Neural cell (in vitro differentiated cells): ENCODE data around the gene DHX30. TPM values are rescaled to one million over a fixed set of nuclear protein-coding genes. Genes with fewer than 3 reads are reported as not detected.

ENCODE experiments used
- H2AFZ ChIP-seq: fragments of 200-600, 300-800 bp; sonication (generic), shearing (Covaris generic); 2 replicates; pipeline ENCODE4 v1.6.0; 2014; ENCODE audit warnings: low read depth, mild to moderate bottlenecking, antibody characterized with exemption, low read length, moderate library complexity
- H3F3A ChIP-seq: fragments of 200-600 bp; shearing (Covaris generic); 2 replicates; pipeline ENCODE4 v1.6.1; 2016; ENCODE audit warnings: mild to moderate bottlenecking, moderate library complexity, mixed read lengths, antibody characterized with exemption, low read length; ENCODE audit not compliant: insufficient read depth, poor library complexity, severe bottlenecking
- H3K27ac ChIP-seq: fragments of 200-600, 300-800 bp; sonication (generic), shearing (Covaris generic); 2 replicates; pipeline ENCODE4 v1.5.1; 2014; ENCODE audit warnings: mild to moderate bottlenecking, low read length, moderate library complexity
- H3K27me3 ChIP-seq: fragments of 300-800, 200-600 bp; sonication (generic), shearing (Covaris generic); 2 replicates; pipeline ENCODE4 v1.6.0; 2014; ENCODE audit warnings: mild to moderate bottlenecking, low read depth, low read length, moderate library complexity; ENCODE audit not compliant: insufficient read depth
- H3K36me3 ChIP-seq: fragments of 300-800, 200-600 bp; sonication (generic), shearing (Covaris generic); 2 replicates; pipeline ENCODE4 v1.5.1; 2014; ENCODE audit warnings: mild to moderate bottlenecking, antibody characterized with exemption, low read length, moderate library complexity; ENCODE audit not compliant: insufficient read depth
- H3K4me2 ChIP-seq: fragments of 300-800, 200-600 bp; sonication (generic), shearing (Covaris generic); 2 replicates; pipeline ENCODE4 v1.6.0; 2014; ENCODE audit warnings: mild to moderate bottlenecking, low read length
- H3K4me3 ChIP-seq: fragments of 300-800, 200-600 bp; sonication (generic), shearing (Covaris generic); 2 replicates; pipeline ENCODE4 v1.5.1; 2014; ENCODE audit warnings: mild to moderate bottlenecking, low read length, moderate library complexity
- H3K79me2 ChIP-seq: fragments of 200-600 bp; shearing (Covaris generic); replicated peaks from 2 replicates; pipeline ENCODE4 v1.6.0; 2014; ENCODE audit warnings: mild to moderate bottlenecking, low read length, moderate library complexity; ENCODE audit not compliant: insufficient read depth
- H3K9ac ChIP-seq: fragments of 300-800, 200-600 bp; sonication (generic), shearing (Covaris generic); 2 replicates; pipeline ENCODE4 v1.6.1; 2016; ENCODE audit warnings: mild to moderate bottlenecking, low read length, mixed read lengths
- H3K9me2 ChIP-seq: fragments of 200-600 bp; shearing (Covaris generic); 2 replicates; pipeline ENCODE4 v1.6.1; 2016; ENCODE audit warnings: mild to moderate bottlenecking, low read length, mixed read lengths; ENCODE audit not compliant: insufficient read depth
- H3K9me3 ChIP-seq: fragments of 200-600, 300-800 bp; sonication (generic), shearing (Covaris generic); 2 replicates; pipeline ENCODE4 v1.6.1; 2016; ENCODE audit warnings: mild to moderate bottlenecking, mixed run types, low read length, moderate library complexity, mixed read lengths
- H4K20me1 ChIP-seq: fragments of 200-600 bp; shearing (Covaris generic); 2 replicates; pipeline ENCODE4 v1.6.1; 2016; ENCODE audit warnings: mild to moderate bottlenecking, mixed run types; ENCODE audit not compliant: insufficient read depth
- EP300 ChIP-seq: fragments of 450-650 bp; conservative IDR thresholded peaks from 2 replicates; pipeline ENCODE4 v1.6.1; 2014; ENCODE audit warnings: antibody characterized with exemption, mild to moderate bottlenecking, moderate library complexity; ENCODE audit not compliant: poor library complexity, severe bottlenecking
- EZH2 ChIP-seq: fragments of 200-600, 300-800 bp; shearing (Covaris generic), sonication (generic); IDR thresholded peaks from 2 replicates; pipeline ENCODE4 v1.6.1; 2014; ENCODE audit warnings: antibody characterized with exemption, low read length, borderline replicate concordance, mild to moderate bottlenecking; ENCODE audit not compliant: insufficient read depth, poor library complexity, severe bottlenecking
- MXI1 ChIP-seq: fragments of 450-650 bp; conservative IDR thresholded peaks from 2 replicates; pipeline ENCODE4 v1.6.1; 2014; ENCODE audit warnings: antibody characterized with exemption, mild to moderate bottlenecking; ENCODE audit not compliant: poor library complexity, severe bottlenecking
- POLR2AphosphoS5 ChIP-seq: IDR thresholded peaks from 2 replicates; pipeline ENCODE4 v1.6.1; 2012
- RAD21 ChIP-seq: fragments of 450-650 bp; conservative IDR thresholded peaks from 2 replicates; pipeline ENCODE4 v1.6.1; 2014; ENCODE audit warnings: antibody characterized with exemption, mild to moderate bottlenecking, moderate library complexity
- REST ChIP-seq: IDR thresholded peaks from 2 replicates; pipeline ENCODE4 v1.6.1; 2012; ENCODE audit warnings: borderline replicate concordance
- SMC3 ChIP-seq: fragments of 450-650 bp; conservative IDR thresholded peaks from 2 replicates; pipeline ENCODE4 v1.6.1; 2014; ENCODE audit warnings: antibody characterized with exemption, mild to moderate bottlenecking, moderate library complexity; ENCODE audit not compliant: poor library complexity
- TAF1 ChIP-seq: IDR thresholded peaks from 2 replicates; pipeline ENCODE4 v1.6.1; 2012; ENCODE audit warnings: low read depth
- polyA plus RNA-seq: library from polyadenylated mRNA; depleted of rRNA; stranded (reverse); fragments of >200 nt; gene quantifications from 2 replicates; pipeline ENCODE4 v1.2.3, GENCODE V29; 2014
- TF ChIP-seq, protein P1 (sequence below): fragments of 450-650 bp; IDR thresholded peaks from 2 replicates; pipeline ENCODE4 v1.5.1; 2014; ENCODE audit warnings: antibody characterized with exemption, mild to moderate bottlenecking, moderate library complexity; ENCODE audit not compliant: poor library complexity, severe bottlenecking

The DHX30 gene
- polyA plus RNA-seq, 1 donor from 2014 or later = 101 TPM

DNA sequence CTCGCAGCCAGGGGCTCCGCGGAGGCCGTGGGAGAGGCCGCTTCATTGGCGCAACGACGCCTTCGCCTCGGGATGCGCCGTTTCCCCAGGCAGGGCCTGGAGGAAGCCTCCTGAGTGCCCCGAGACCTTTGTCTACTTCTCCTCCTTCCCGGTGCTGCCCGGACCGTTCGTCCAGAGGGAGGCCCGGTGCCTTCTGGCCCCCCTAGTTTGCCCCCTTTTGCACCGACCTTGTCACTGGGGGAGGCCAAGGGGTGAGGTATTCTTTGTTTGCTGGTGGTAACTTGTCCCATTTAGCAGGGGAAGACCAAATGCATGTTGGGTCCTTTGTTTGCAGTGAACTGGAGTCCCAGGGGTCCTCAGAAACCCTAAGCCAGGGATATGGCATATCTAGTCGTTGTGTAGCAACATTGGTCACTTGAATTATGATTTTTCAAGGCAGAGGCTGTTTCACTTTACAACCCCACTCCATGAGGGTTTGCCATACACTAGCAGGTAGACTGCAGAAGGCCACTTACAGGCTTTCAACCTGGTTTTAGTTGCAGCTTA is 615 bp downstream of the DHX30 start:
- peak overlapping the region; percentile 59 for H2AFZ ChIP-seq
- H3K27ac ChIP-seq = peak overlapping the region; percentile 98

DNA sequence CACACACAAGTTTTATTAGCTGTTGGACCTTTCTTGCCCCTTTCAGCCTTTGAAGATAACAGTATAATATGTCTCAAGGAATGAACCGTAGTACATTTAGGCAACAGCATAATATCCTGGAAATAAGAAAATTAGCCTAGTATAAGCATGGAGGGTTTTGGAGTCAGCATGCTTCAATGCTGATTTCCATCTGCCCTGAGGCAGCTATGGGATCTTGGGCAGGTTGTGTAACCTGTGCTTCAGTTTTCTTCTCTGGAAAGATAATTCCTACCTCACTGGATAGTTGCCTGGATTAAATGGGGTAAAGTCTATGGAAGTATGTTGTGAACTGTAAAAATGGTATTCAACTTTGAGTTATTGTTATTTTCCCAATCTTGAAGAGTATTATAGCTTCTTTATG is 1.6 kb downstream of the DHX30 start:
- Histone ChIP-seq H3K4me2 (peak overlapping the region; percentile 63), H3K79me2 (peaks cover 20% of the 10 kb centered on the region), H4K20me1 (no peaks in the 10 kb centered on the region), H3K9me3 (no peaks in the 10 kb centered on the region), H3K36me3 (no peaks in the 10 kb centered on the region), H2AFZ (no peak overlapping the region), H3K27ac (peak overlapping the region; percentile 98), H3F3A (peaks cover 3% of the 10 kb centered on the region), H3K9ac (peak overlapping the region; percentile 96), H3K9me2 (no peaks in the 10 kb centered on the region), H3K27me3 (no peaks in the 10 kb centered on the region), H3K4me3 (peak overlapping the region; percentile 77)
- TF ChIP-seq EZH2 (no peak), TAF1 (no peak), MXI1 (no peak), RAD21 (no peak), SMC3 (no peak), REST (no peak), EP300 (no peak), POLR2AphosphoS5 (no peak)
- TF ChIP-seq, protein P1, sequence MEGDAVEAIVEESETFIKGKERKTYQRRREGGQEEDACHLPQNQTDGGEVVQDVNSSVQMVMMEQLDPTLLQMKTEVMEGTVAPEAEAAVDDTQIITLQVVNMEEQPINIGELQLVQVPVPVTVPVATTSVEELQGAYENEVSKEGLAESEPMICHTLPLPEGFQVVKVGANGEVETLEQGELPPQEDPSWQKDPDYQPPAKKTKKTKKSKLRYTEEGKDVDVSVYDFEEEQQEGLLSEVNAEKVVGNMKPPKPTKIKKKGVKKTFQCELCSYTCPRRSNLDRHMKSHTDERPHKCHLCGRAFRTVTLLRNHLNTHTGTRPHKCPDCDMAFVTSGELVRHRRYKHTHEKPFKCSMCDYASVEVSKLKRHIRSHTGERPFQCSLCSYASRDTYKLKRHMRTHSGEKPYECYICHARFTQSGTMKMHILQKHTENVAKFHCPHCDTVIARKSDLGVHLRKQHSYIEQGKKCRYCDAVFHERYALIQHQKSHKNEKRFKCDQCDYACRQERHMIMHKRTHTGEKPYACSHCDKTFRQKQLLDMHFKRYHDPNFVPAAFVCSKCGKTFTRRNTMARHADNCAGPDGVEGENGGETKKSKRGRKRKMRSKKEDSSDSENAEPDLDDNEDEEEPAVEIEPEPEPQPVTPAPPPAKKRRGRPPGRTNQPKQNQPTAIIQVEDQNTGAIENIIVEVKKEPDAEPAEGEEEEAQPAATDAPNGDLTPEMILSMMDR = no peak

More for the DNA sequence above, 615 bp downstream of the DHX30 start:
- Histone ChIP-seq H3K9me3 (no peaks in the 10 kb centered on the region), H3K4me3 (peak overlapping the region; percentile 77), H3K36me3 (no peaks in the 10 kb centered on the region), H3F3A (peaks cover 3% of the 10 kb centered on the region), H3K27me3 (no peaks in the 10 kb centered on the region), H3K9ac (peak overlapping the region; percentile 96), H3K9me2 (no peaks in the 10 kb centered on the region), H3K4me2 (peak overlapping the region; percentile 79), H4K20me1 (no peaks in the 10 kb centered on the region), H3K79me2 (peaks cover 18% of the 10 kb centered on the region)
- TF ChIP-seq REST (peak; percentile 47), EP300 (peak; percentile 3), SMC3 (no peak)
